ENCODE data around the gene INO80C.

Gene INO80C

GRCh38 chr18:35464831-35465279 is 32.9 kb downstream of the INO80C start:
- TF ChIP-seq CTCF (IDR thresholded peaks at IDR 0.05; ENCODE audit: borderline replicate concordance, extremely low read depth, low read length, poor library complexity, severe bottlenecking) (no peak), EZH2 (IDR thresholded peaks at IDR 0.05; ENCODE audit: borderline replicate concordance, low read depth, low read length, severe bottlenecking) (no peak)
- Histone ChIP-seq H4K20me1 (ENCODE audit: insufficient read depth, low read length) (no peaks in the 10 kb centered on the region), H3K27me3 (ENCODE audit: insufficient read depth, low read length, poor library complexity) (no peaks in the 10 kb centered on the region), H3K4me2 (ENCODE audit: insufficient read depth, low read length) (no peak overlapping the region), H2AFZ (ENCODE audit: low read depth, low read length) (no peak overlapping the region), H3K4me1 (ENCODE audit: insufficient read depth, low read length) (no peaks in the 10 kb centered on the region), H3K79me2 (ENCODE audit: insufficient read depth, low read length) (no peaks in the 10 kb centered on the region), H3K36me3 (ENCODE audit: insufficient read depth, low read length) (no peaks in the 10 kb centered on the region), H3K9ac (ENCODE audit: low read depth, low read length) (no peak overlapping the region), H3K9me3 (ENCODE audit: insufficient read depth, low read length, severe bottlenecking) (no peaks in the 10 kb centered on the region), H3K27ac (ENCODE audit: low read length) (no peak overlapping the region), H3K4me3 (ENCODE audit: low read depth in 1 of 2, low read length in 2 of 2) (no peak overlapping the region)
- ATAC-seq (ENCODE audit: insufficient read depth, low read depth) (no peak), DNase-seq (no peak)

GRCh38 chr18:35463827-35464226 is 33.9 kb downstream of the INO80C start:
- no peaks in the 10 kb centered on the region for H3K79me2 ChIP-seq (ENCODE audit: insufficient read depth, low read length)
- H3K9me3 ChIP-seq (ENCODE audit: insufficient read depth, low read length, severe bottlenecking) = no peaks in the 10 kb centered on the region
- no peaks in the 10 kb centered on the region for H3K36me3 ChIP-seq (ENCODE audit: insufficient read depth, low read length)
- H3K9ac ChIP-seq (ENCODE audit: low read depth, low read length) = no peak overlapping the region
- DNase-seq (no peak), ATAC-seq (ENCODE audit: insufficient read depth, low read depth) (no peak)
- no peak overlapping the region for H3K4me3 ChIP-seq (ENCODE audit: low read depth in 1 of 2, low read length in 2 of 2)
- TF ChIP-seq EZH2 (IDR thresholded peaks at IDR 0.05; ENCODE audit: borderline replicate concordance, low read depth, low read length, severe bottlenecking) (no peak), CTCF (IDR thresholded peaks at IDR 0.05; ENCODE audit: borderline replicate concordance, extremely low read depth, low read length, poor library complexity, severe bottlenecking) (no peak)
- no peak overlapping the region for H3K27ac ChIP-seq (ENCODE audit: low read length)
- H3K27me3 ChIP-seq (ENCODE audit: insufficient read depth, low read length, poor library complexity) = no peaks in the 10 kb centered on the region
- H3K4me2 ChIP-seq (ENCODE audit: insufficient read depth, low read length) = no peak overlapping the region
- no peaks in the 10 kb centered on the region for H4K20me1 ChIP-seq (ENCODE audit: insufficient read depth, low read length)
- H2AFZ ChIP-seq (ENCODE audit: low read depth, low read length) = no peak overlapping the region
- no peaks in the 10 kb centered on the region for H3K4me1 ChIP-seq (ENCODE audit: insufficient read depth, low read length)

GRCh38 chr18:35463050-35463449 is 34.7 kb downstream of the INO80C start:
- H3K4me2 ChIP-seq (ENCODE audit: insufficient read depth, low read length) = no peak overlapping the region
- no peak overlapping the region for H3K9ac ChIP-seq (ENCODE audit: low read depth, low read length)
- ATAC-seq (ENCODE audit: insufficient read depth, low read depth) = no peak
- no peak overlapping the region for H3K27ac ChIP-seq (ENCODE audit: low read length)
- H3K4me3 ChIP-seq (ENCODE audit: low read depth in 1 of 2, low read length in 2 of 2) = no peak overlapping the region
- no peak overlapping the region for H2AFZ ChIP-seq (ENCODE audit: low read depth, low read length)
- no peaks in the 10 kb centered on the region for H3K79me2 ChIP-seq (ENCODE audit: insufficient read depth, low read length)
- TF ChIP-seq EZH2 (IDR thresholded peaks at IDR 0.05; ENCODE audit: borderline replicate concordance, low read depth, low read length, severe bottlenecking) (no peak), CTCF (IDR thresholded peaks at IDR 0.05; ENCODE audit: borderline replicate concordance, extremely low read depth, low read length, poor library complexity, severe bottlenecking) (no peak)
- no peaks in the 10 kb centered on the region for H4K20me1 ChIP-seq (ENCODE audit: insufficient read depth, low read length)
- no peaks in the 10 kb centered on the region for H3K4me1 ChIP-seq (ENCODE audit: insufficient read depth, low read length)
- H3K9me3 ChIP-seq (ENCODE audit: insufficient read depth, low read length, severe bottlenecking) = no peaks in the 10 kb centered on the region
- no peaks in the 10 kb centered on the region for H3K27me3 ChIP-seq (ENCODE audit: insufficient read depth, low read length, poor library complexity)
- no peak for DNase-seq
- H3K36me3 ChIP-seq (ENCODE audit: insufficient read depth, low read length) = no peaks in the 10 kb centered on the region

- H3K4me2 ChIP-seq (ENCODE audit: insufficient read depth, low read length) = no peak overlapping the region
- H2AFZ ChIP-seq (ENCODE audit: low read depth, low read length) = no peak overlapping the region
- H3K36me3 ChIP-seq (ENCODE audit: insufficient read depth, low read length) = no peaks in the 10 kb centered on the region
- no peak overlapping the region for H3K9ac ChIP-seq (ENCODE audit: low read depth, low read length)
- no peak overlapping the region for H3K4me3 ChIP-seq (ENCODE audit: low read depth in 1 of 2, low read length in 2 of 2)
- H4K20me1 ChIP-seq (ENCODE audit: insufficient read depth, low read length) = no peaks in the 10 kb centered on the region
- H3K27ac ChIP-seq (ENCODE audit: low read length) = no peak overlapping the region
- TF ChIP-seq CTCF (IDR thresholded peaks at IDR 0.05; ENCODE audit: borderline replicate concordance, extremely low read depth, low read length, poor library complexity, severe bottlenecking) (no peak), EZH2 (IDR thresholded peaks at IDR 0.05; ENCODE audit: borderline replicate concordance, low read depth, low read length, severe bottlenecking) (no peak)
- H3K9me3 ChIP-seq (ENCODE audit: insufficient read depth, low read length, severe bottlenecking) = no peaks in the 10 kb centered on the region
- no peaks in the 10 kb centered on the region for H3K4me1 ChIP-seq (ENCODE audit: insufficient read depth, low read length)
- H3K79me2 ChIP-seq (ENCODE audit: insufficient read depth, low read length) = no peaks in the 10 kb centered on the region
- ATAC-seq (ENCODE audit: insufficient read depth, low read depth) (no peak), DNase-seq (no peak)
- H3K27me3 ChIP-seq (ENCODE audit: insufficient read depth, low read length, poor library complexity) = no peaks in the 10 kb centered on the region
Observed at GRCh38 chr18:35460736-35461161, 37.0 kb downstream of the INO80C start.

All from DND-41 (cell line).